Activated CD8-positive, alpha-beta T cell treated with anti-CD3 and anti-CD28 coated beads for 36 hours (primary cell): Measurements from ENCODE around the gene FNDC5. TPM values are rescaled to one million over a fixed set of nuclear protein-coding genes. Genes with fewer than 3 reads are reported as not detected.

ENCODE experiments used
- ATAC-seq: fragments of 200-7000 bp; cut with Tn5 transposase; one replicate; pipeline ENCODE4 v1.10.0; 2021; ENCODE audit warnings: mild to moderate bottlenecking, moderate library complexity
- CTCF ChIA-PET: fragments of 350-600 bp; sonication (Branson Sonifier 250); formaldehyde crosslinking; loops from one replicate; lab custom pipeline; 2021; ENCODE audit warnings: antibody characterized with exemption; lab: Charles Lee
- POLR2A ChIA-PET: fragments of 350-600 bp; sonication (Branson Sonifier 250); formaldehyde crosslinking; loops from one replicate; lab custom pipeline; 2021; ENCODE audit warnings: antibody characterized with exemption; lab: Charles Lee
- DNase-seq: peaks from one replicate; pipeline ENCODE4 v3.0.0-alpha.2; 2020
- H3K27ac Mint-ChIP-seq: one replicate; pipeline ENCODE4 v1.8.0; 2021; ENCODE audit warnings: mild to moderate bottlenecking, mixed read lengths
- H3K27me3 Mint-ChIP-seq: one replicate; pipeline ENCODE4 v1.8.0; 2021; ENCODE audit warnings: mixed read lengths
- H3K36me3 Mint-ChIP-seq: one replicate; pipeline ENCODE4 v1.8.0; 2021; ENCODE audit warnings: low read depth, mixed read lengths
- H3K4me1 Mint-ChIP-seq: one replicate; pipeline ENCODE4 v1.8.0; 2021; ENCODE audit warnings: low read depth, mixed read lengths
- H3K4me3 Mint-ChIP-seq: one replicate; pipeline ENCODE4 v1.8.0; 2021; ENCODE audit warnings: mild to moderate bottlenecking, moderate library complexity, mixed read lengths
- H3K9me3 Mint-ChIP-seq: one replicate; pipeline ENCODE4 v1.8.0; 2021; ENCODE audit warnings: mixed read lengths
- CTCF ChIP-seq: fragments of 200-600 bp; IDR thresholded peaks from one replicate; pipeline ENCODE4 v1.8.0; 2022; ENCODE audit warnings: antibody characterized with exemption, mild to moderate bottlenecking
- intact Hi-C: fragments of 100-400 bp; cut with micrococcal nuclease; formaldehyde crosslinking; loops from one replicate; pipeline ENCODE4 v1.10.0; 2022
- total RNA-seq, 2 experiments: library from RNA; stranded (reverse); gene quantifications; one replicate each; pipeline ENCODE4 v1.2.3, GENCODE V29; 2021

The FNDC5 gene
- total RNA-seq, 2 experiments from 2014 or later: not detected

- CTCF ChIA-PET: interaction anchor here (1.3 kb wide), 1 partner anchor 43 kb away, joined by 5 read pairs; no protein-coding TSS in a partner anchor
- H3K27me3 Mint-ChIP-seq: no peaks in the 10 kb centered on the region
- no peak for DNase-seq
- H3K9me3 Mint-ChIP-seq: no peaks in the 10 kb centered on the region
- no peak overlapping the region for H3K27ac Mint-ChIP-seq
- TF ChIP-seq CTCF: no peak
- H3K4me3 Mint-ChIP-seq: no peak overlapping the region
- H3K36me3 Mint-ChIP-seq: peaks cover 46% of the 10 kb centered on the region
- no peak for ATAC-seq
- peaks cover 20% of the 10 kb centered on the region for H3K4me1 Mint-ChIP-seq
- intact Hi-C loops: no loop called here
- POLR2A ChIA-PET: interaction anchor here (1.1 kb wide), 1 partner anchor 46 kb away, joined by 4 read pairs; no protein-coding TSS in a partner anchor
These were observed 42.4 kb downstream of the FNDC5 start for GRCh38 chr1:32828341-32828740.

GRCh38 chr1:32825181-32825580, 45.5 kb downstream of the FNDC5 start:
- no peak overlapping the region for H3K4me3 Mint-ChIP-seq
- ChIA-PET POLR2A (no interaction called here), CTCF (no interaction called here)
- H3K27me3 Mint-ChIP-seq: no peaks in the 10 kb centered on the region
- H3K4me1 Mint-ChIP-seq: peaks cover 26% of the 10 kb centered on the region
- H3K36me3 Mint-ChIP-seq: peaks cover 28% of the 10 kb centered on the region
- DNase-seq (no peak), ATAC-seq (no peak)
- no peak overlapping the region for H3K27ac Mint-ChIP-seq
- no peaks in the 10 kb centered on the region for H3K9me3 Mint-ChIP-seq
- intact Hi-C loops: no loop called here
- no peak for TF ChIP-seq CTCF

DNA sequence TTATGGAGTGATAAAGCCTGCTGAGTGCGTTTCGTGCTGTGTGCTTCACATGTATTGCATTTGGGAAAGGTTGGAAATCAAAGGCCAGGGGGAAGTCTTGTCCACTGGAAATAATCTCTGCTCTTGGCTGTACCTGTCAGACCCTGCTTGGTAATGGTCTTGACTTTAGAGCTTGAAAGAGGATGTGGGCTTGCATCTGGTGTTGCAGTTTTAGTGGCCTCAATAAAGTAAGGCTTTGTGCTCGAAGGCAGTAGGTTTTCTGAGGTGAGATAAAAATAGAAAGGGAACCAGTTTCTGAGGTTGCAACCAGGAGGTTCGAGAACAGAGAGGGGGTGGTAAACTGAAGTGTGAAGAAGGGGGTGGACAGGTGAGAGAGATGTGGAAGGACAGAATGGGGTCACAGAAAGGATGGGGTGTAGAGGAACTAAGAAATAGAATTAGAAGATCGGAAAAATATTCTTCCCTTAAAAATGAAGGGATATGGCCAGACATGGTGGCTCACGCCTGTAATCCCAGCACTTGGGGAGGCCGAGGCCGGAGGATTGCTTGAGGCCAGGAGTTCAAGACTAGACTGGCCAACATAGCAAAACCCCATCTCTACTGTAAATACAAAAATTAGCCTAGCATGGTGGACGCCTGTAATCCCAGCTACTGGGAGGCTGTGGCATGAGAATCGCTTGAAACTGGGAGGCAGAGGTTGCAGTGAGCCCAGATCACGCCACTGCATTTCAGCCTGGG, 51.7 kb downstream of the FNDC5 start:
- peaks cover 37% of the 10 kb centered on the region for H3K4me1 Mint-ChIP-seq
- peak overlapping the region; percentile 98 for H3K27ac Mint-ChIP-seq
- no peaks in the 10 kb centered on the region for H3K9me3 Mint-ChIP-seq
- no peak for TF ChIP-seq CTCF
- DNase-seq: peak; percentile 55
- peak overlapping the region; percentile 100 for H3K4me3 Mint-ChIP-seq
- no peaks in the 10 kb centered on the region for H3K27me3 Mint-ChIP-seq
- ATAC-seq: peak; percentile 6
- ChIA-PET POLR2A (interaction anchor here (0.8 to 3.9 kb wide), 6 partner anchors 8 to 170 kb away, joined by 3 to 39 read pairs (median 4); no protein-coding TSS in a partner anchor), CTCF (interaction anchor here (1.5 kb wide), 1 partner anchor 107 kb away, joined by 3 read pairs; no protein-coding TSS in a partner anchor)
- intact Hi-C loops: no loop called here
- peaks cover 31% of the 10 kb centered on the region for H3K36me3 Mint-ChIP-seq

- Mint-ChIP-seq H3K36me3 (peaks cover 39% of the 10 kb centered on the region), H3K4me3 (peak overlapping the region; percentile 100), H3K27me3 (no peaks in the 10 kb centered on the region), H3K4me1 (peaks cover 46% of the 10 kb centered on the region), H3K27ac (peak overlapping the region; percentile 98), H3K9me3 (no peaks in the 10 kb centered on the region)
- no peak for TF ChIP-seq CTCF
- POLR2A ChIA-PET: interaction anchor here (0.8 to 3.9 kb wide), 8 partner anchors 8 to 169 kb away, joined by 3 to 39 read pairs (median 4); partner anchors contain the start of genes RBBP4 and ZBTB8OS
- DNase-seq (peak; percentile 53), ATAC-seq (no peak)
- intact Hi-C loops: no loop called here
- CTCF ChIA-PET: interaction anchor here (1.5 kb wide), 1 partner anchor 106 kb away, joined by 3 read pairs; no protein-coding TSS in a partner anchor
These were observed 52.6 kb downstream of the FNDC5 start for GRCh38 chr1:32817815-32818786.
